Kasumi-1 (cell line): ENCODE measurements around the gene NPR2.

Experiments
- DNase-seq, 2 experiments: peaks; one replicate each; lab custom pipeline; 2025; lab: John Stamatoyannopoulos, UW

Gene NPR2

GRCh38 chr9:35832814-35833213, 41.4 kb downstream of the NPR2 start:
- no peak for DNase-seq

GRCh38 chr9:35834260-35835215, 43.1 kb downstream of the NPR2 start:
- DNase-seq, result no peak

- DNase-seq, result peak in 1 of 2 experiments; percentile 26
Observed at GRCh38 chr9:35835216-35835632, 43.8 kb downstream of the NPR2 start.

- no peak for DNase-seq
Observed at GRCh38 chr9:35835766-35836165, 44.4 kb downstream of the NPR2 start.

- DNase-seq, result no peak
Observed at GRCh38 chr9:35836595-35836994, 45.2 kb downstream of the NPR2 start.

GRCh38 chr9:35839926-35840325, 48.5 kb downstream of the NPR2 start:
- DNase-seq, result no peak

- DNase-seq, result no peak
Observed at GRCh38 chr9:35840881-35841644, 49.7 kb downstream of the NPR2 start.

GRCh38 chr9:35841645-35841900, 50.2 kb downstream of the NPR2 start:
- no peak for DNase-seq

- DNase-seq, result no peak
Observed at GRCh38 chr9:35842020-35842745, 50.8 kb downstream of the NPR2 start.

GRCh38 chr9:35842795-35843194, 51.4 kb downstream of the NPR2 start:
- DNase-seq, result no peak

GRCh38 chr9:35844628-35845270, 53.4 kb downstream of the NPR2 start:
- peak; percentile 98 to 99 for DNase-seq

GRCh38 chr9:35845824-35846771, 54.7 kb downstream of the NPR2 start:
- DNase-seq, result no peak

- DNase-seq, result no peak
Observed at GRCh38 chr9:35847792-35848572, 56.6 kb downstream of the NPR2 start.

GRCh38 chr9:35852267-35852815, 61.0 kb downstream of the NPR2 start:
- DNase-seq, result no peak

- DNase-seq, result no peak
Observed at GRCh38 chr9:35852876-35853865, 61.8 kb downstream of the NPR2 start.

GRCh38 chr9:35854091-35854762, 62.8 kb downstream of the NPR2 start:
- no peak for DNase-seq

- no peak for DNase-seq
Observed at GRCh38 chr9:35856206-35856605, 64.8 kb downstream of the NPR2 start.

- no peak for DNase-seq
Observed at GRCh38 chr9:35856882-35857281, 65.5 kb downstream of the NPR2 start.
